SK-N-SH (cell line): ENCODE measurements around the gene ATCAY. TPM values are rescaled to one million over a fixed set of nuclear protein-coding genes. Genes with fewer than 3 reads are reported as not detected.

ENCODE experiments used
- CTCF ChIA-PET: fragments of 300-600, 350-600 bp; formaldehyde crosslinking; extraction: SDS; loops from one replicate; lab custom pipeline; 2021; lab: Yijun Ruan, JAX
- POLR2A ChIA-PET: fragments of 350-600 bp; sonication (Branson Sonifier 250); formaldehyde crosslinking; extraction: SDS; loops from one replicate; lab custom pipeline; 2020; ENCODE audit warnings: antibody characterized with exemption, inconsistent platforms; lab: Yijun Ruan, JAX
- DNase-seq: peaks from one replicate; pipeline ENCODE4 v3.0.0; 2012
- H2AFZ ChIP-seq: fragments of 200-600 bp; sonication (generic); 2 replicates; pipeline ENCODE4 v1.8.1; 2016; ENCODE audit warnings: antibody characterized with exemption, mild to moderate bottlenecking, low read depth
- H3F3A ChIP-seq: fragments of 200-600 bp; sonication (generic); replicated peaks from 2 replicates; pipeline ENCODE3; 2016; ENCODE audit warnings: antibody characterized with exemption, mild to moderate bottlenecking; ENCODE audit not compliant: insufficient read depth
- H3K27ac ChIP-seq, 2 experiments: fragments of 200-500 bp in 1 of 2; fragments of 200-600 bp in 1 of 2; sonication (Bioruptor generic) in 1 of 2; sonication (generic), shearing (Covaris generic) in 1 of 2; 2 replicates each; pipeline versions ENCODE4 v1.5.1 to v1.6.1; 2014 to 2016; ENCODE audit warnings: low read depth in 2 of 2, inconsistent platforms in 1 of 2, low read length in 1 of 2, mild to moderate bottlenecking in 1 of 2, mixed read lengths in 1 of 2
- H3K27me3 ChIP-seq: fragments of 200-600 bp; sonication (generic), shearing (Covaris generic); 2 replicates; pipeline ENCODE4 v1.6.1; 2016; ENCODE audit warnings: mixed run types; ENCODE audit not compliant: insufficient read depth
- H3K36me3 ChIP-seq, 2 experiments: fragments of 200-500 bp in 1 of 2; fragments of 200-600 bp in 1 of 2; sonication (Bioruptor generic) in 1 of 2; sonication (generic) in 1 of 2; replicated peaks in 1 of 2; 2 replicates each; pipeline versions ENCODE3 to v1.5.1; 2014 to 2016; ENCODE audit warnings: low read length in 1 of 2, mild to moderate bottlenecking in 1 of 2; ENCODE audit not compliant: insufficient read depth in 2 of 2, control insufficient read depth in 1 of 2
- H3K4me1 ChIP-seq, 2 experiments: fragments of 200-500 bp in 1 of 2; fragments of 200-600 bp in 1 of 2; sonication (Bioruptor generic) in 1 of 2; sonication (generic), shearing (Covaris generic) in 1 of 2; 2 replicates each; pipeline versions ENCODE4 v1.5.1 to v1.6.1; 2014 to 2016; ENCODE audit warnings: low read depth in 1 of 2, low read length in 1 of 2, mixed run types in 1 of 2; ENCODE audit not compliant: insufficient read depth in 2 of 2, control insufficient read depth in 1 of 2
- H3K4me2 ChIP-seq: fragments of 200-600 bp; sonication (generic), shearing (Covaris generic); 2 replicates; pipeline ENCODE4 v1.6.1; 2017; ENCODE audit warnings: mixed run types
- H3K4me3 ChIP-seq, 2 experiments: fragments of 200-500 bp in 1 of 2; fragments of 200-600 bp in 1 of 2; sonication (Bioruptor generic) in 1 of 2; sonication (generic), shearing (Covaris generic) in 1 of 2; 2 replicates each; pipeline versions ENCODE4 v1.5.1 to v1.8.1; 2014 to 2016; ENCODE audit warnings: low read depth in 2 of 2, inconsistent platforms in 1 of 2, low read length in 1 of 2, mild to moderate bottlenecking in 1 of 2, mixed read lengths in 1 of 2, moderate library complexity in 1 of 2
- H3K79me2 ChIP-seq: fragments of 200-600 bp; sonication (generic); 2 replicates; pipeline ENCODE4 v1.8.1; 2017; ENCODE audit warnings: mild to moderate bottlenecking; ENCODE audit not compliant: insufficient read depth
- H3K9ac ChIP-seq: fragments of 200-600 bp; sonication (generic); 2 replicates; pipeline ENCODE4 v1.6.1; 2017; ENCODE audit warnings: mixed run types
- H3K9me2 ChIP-seq: fragments of 200-600 bp; sonication (generic); 2 replicates; pipeline ENCODE4 v1.6.1; 2017; ENCODE audit warnings: mixed run types
- H3K9me3 ChIP-seq: fragments of 200-600 bp; sonication (generic); 2 replicates; pipeline ENCODE4 v1.6.1; 2017; ENCODE audit warnings: mixed run types, mild to moderate bottlenecking, moderate library complexity
- H4K20me1 ChIP-seq: fragments of 200-600 bp; sonication (generic); 2 replicates; pipeline ENCODE4 v1.6.1; 2017; ENCODE audit warnings: mild to moderate bottlenecking, mixed run types; ENCODE audit not compliant: insufficient read depth
- CHD2 ChIP-seq: fragments of 150-350 bp; IDR thresholded peaks from 2 replicates; pipeline ENCODE4 v1.6.1; 2018; ENCODE audit warnings: low read length; ENCODE audit not compliant: partially characterized antibody
- ELF1 ChIP-seq: IDR thresholded peaks from 2 replicates; pipeline ENCODE4 v1.4.0; 2012
- EZH2phosphoT487 ChIP-seq: fragments of 200-600 bp; sonication (generic); IDR thresholded peaks from 2 replicates; pipeline ENCODE4 v1.6.1; 2017; ENCODE audit warnings: low read depth, mixed run types, mild to moderate bottlenecking, antibody characterized with exemption, moderate library complexity, borderline replicate concordance
- FOXJ3 ChIP-seq: sonication (generic); formaldehyde crosslinking; IDR thresholded peaks from 2 replicates; pipeline ENCODE4 v1.5.1; 2020; ENCODE audit warnings: mild to moderate bottlenecking, missing genetic modification reagents
- GABPA ChIP-seq: IDR thresholded peaks from 2 replicates; pipeline ENCODE4 v1.4.0; 2012; ENCODE audit warnings: low read depth, mild to moderate bottlenecking
- IRF3 ChIP-seq: fragments of 150-350 bp; IDR thresholded peaks from 2 replicates; pipeline ENCODE4 v1.6.1; 2016; ENCODE audit warnings: mild to moderate bottlenecking, low read depth, low read length
- JUND ChIP-seq: IDR thresholded peaks from 2 replicates; pipeline ENCODE4 v1.4.0; 2012
- MAX ChIP-seq: IDR thresholded peaks from 2 replicates; pipeline ENCODE4 v1.4.0; 2012; ENCODE audit warnings: low read depth
- MEF2A ChIP-seq: IDR thresholded peaks from 2 replicates; pipeline ENCODE4 v1.4.0; 2012; ENCODE audit warnings: low read depth, borderline replicate concordance
- MXI1 ChIP-seq: IDR thresholded peaks from 2 replicates; pipeline ENCODE4 v1.6.1; 2012; ENCODE audit warnings: mild to moderate bottlenecking, low read depth, low read length, improper control_type of control experiment
- POLR2AphosphoS5 ChIP-seq: IDR thresholded peaks from 2 replicates; pipeline ENCODE4 v1.6.1; 2012; ENCODE audit warnings: low read depth, low read length
- RAD21 ChIP-seq: IDR thresholded peaks from 2 replicates; pipeline ENCODE4 v1.6.1; 2012; ENCODE audit warnings: mild to moderate bottlenecking, low read length
- RFX5 ChIP-seq: IDR thresholded peaks from 2 replicates; pipeline ENCODE4 v1.6.1; 2012; ENCODE audit warnings: mild to moderate bottlenecking, improper control_type of control experiment, low read length
- SIN3A ChIP-seq: IDR thresholded peaks from 2 replicates; pipeline ENCODE4 v1.6.1; 2012; ENCODE audit warnings: low read depth, mild to moderate bottlenecking, low read length, moderate library complexity, borderline replicate concordance
- SMC3 ChIP-seq: IDR thresholded peaks from 2 replicates; pipeline ENCODE4 v1.6.1; 2012; ENCODE audit warnings: low read depth, low read length, improper control_type of control experiment
- USF1 ChIP-seq: IDR thresholded peaks from 2 replicates; pipeline ENCODE4 v1.4.0; 2012; ENCODE audit warnings: low read depth, borderline replicate concordance
- YY1 ChIP-seq: IDR thresholded peaks from 2 replicates; pipeline ENCODE4 v1.4.0; 2012; ENCODE audit warnings: low read depth, mild to moderate bottlenecking
- ZBTB33 ChIP-seq: IDR thresholded peaks from 2 replicates; pipeline ENCODE4 v1.4.0; 2012; ENCODE audit warnings: low read depth, borderline replicate concordance
- WGBS: methylation state at CpG from one replicate; pipeline ENCODE4 v1.1.6; 2017; ENCODE audit warnings: low lambda C conversion rate; 5-methylcytosine and 5-hydroxymethylcytosine counted together
- polyA plus RNA-seq, 3 experiments: library from polyadenylated mRNA; depleted of rRNA; stranded (reverse); fragments of >200 nt; gene quantifications; 2 replicates each; pipeline ENCODE4 v1.2.3, GENCODE V29; 2012

Gene ATCAY
- 0.84 and 1.2 TPM in 2 replicates for polyA plus RNA-seq (2012; rRNA removed)
- polyA plus RNA-seq (2012; cell fraction: cytosol; rRNA removed) = 0.68 and 1.4 TPM in 2 replicates
- polyA plus RNA-seq (2012; cell fraction: nucleus; rRNA removed) = 0.48 and 0.67 TPM in 2 replicates

GRCh38 chr19:3880471-3881271 lies at the start of gene ATCAY:
ATCAY (plus strand) TSS chr19:3880685; CDS start chr19:3885768, 5,083 bp downstream.
- Histone ChIP-seq H3K27ac (peak within 1 kb of the TSS in 1 of 2 experiments; percentile 73; a peak in 2 of 4 replicates), H2AFZ (peak within 1 kb of the TSS; percentile 70; the same call in 1 of the 2 replicates), H3K9me2 (no peaks in the 10 kb centered on the region), H3K4me3 (peak within 1 kb of the TSS; percentile 46 to 60), H4K20me1 (no peaks in the 10 kb centered on the region), H3K9ac (0 out of 2 replicates have a peak within 1 kb of the TSS, but pooled peaks have one; percentile 14), H3F3A (peaks cover 3% of the 10 kb centered on the region), H3K4me2 (peak within 1 kb of the TSS; percentile 76), H3K79me2 (no peaks in the 10 kb centered on the region), H3K36me3 (no peaks in the 10 kb centered on the region), H3K27me3 (0 out of 2 replicates have a peak, but pooled peaks cover 5% of the 10 kb centered on the region), H3K4me1 (no peaks in the 10 kb centered on the region; a peak in 1 of 4 replicates), H3K9me3 (no peaks in the 10 kb centered on the region)
- 3% methylated on average over 19 of the region's 49 CpGs for WGBS
- ChIA-PET POLR2A (interaction anchor here (0.6 to 1.5 kb wide), 8 partner anchors 7 to 118 kb away, joined by 3 to 7 read pairs (median 4); partner anchors contain the start of genes EEF2 and MRPL54), CTCF (interaction anchor here (0.9 to 1.1 kb wide), 3 partner anchors 58 to 120 kb away, joined by 3 to 7 read pairs (median 3); no protein-coding TSS in a partner anchor)
- TF ChIP-seq ZBTB33 (no peak), POLR2AphosphoS5 (0 out of 2 replicates have a peak, but pooled peaks have one; percentile 19), YY1 (no peak), MXI1 (peak; percentile 39; the same call in 1 of the 2 replicates), GABPA (no peak), CHD2 (peak; percentile 13)
- peak; percentile 95 for DNase-seq

- CTCF ChIA-PET = interaction anchor here (3.6 kb wide), 1 partner anchor 10 kb away, joined by 22 read pairs; no protein-coding TSS in a partner anchor
- H3K4me2 ChIP-seq = no peak overlapping the region
- 71% methylated on average over 16 of the region's 19 CpGs for WGBS
- H3K36me3 ChIP-seq = no peaks in the 10 kb centered on the region
- no peak overlapping the region for H2AFZ ChIP-seq
- H3K9ac ChIP-seq = no peak overlapping the region
- H3K4me3 ChIP-seq = no peak overlapping the region
- no peaks in the 10 kb centered on the region for H3F3A ChIP-seq
- no peaks in the 10 kb centered on the region for H4K20me1 ChIP-seq
- no peaks in the 10 kb centered on the region; a peak in 1 of 4 replicates for H3K4me1 ChIP-seq
- peak; percentile 23 for DNase-seq
- peaks cover 9% of the 10 kb centered on the region for H3K27me3 ChIP-seq
- H3K27ac ChIP-seq = no peak overlapping the region
- no peaks in the 10 kb centered on the region for H3K79me2 ChIP-seq
- H3K9me2 ChIP-seq = no peaks in the 10 kb centered on the region
- POLR2A ChIA-PET = no interaction called here
- no peaks in the 10 kb centered on the region for H3K9me3 ChIP-seq
- TF ChIP-seq FOXJ3 (CRISPR knock-in tag) = no peak
- TF ChIP-seq MXI1 = no peak
- no peak for TF ChIP-seq RAD21
- TF ChIP-seq USF1 = no peak
- no peak for TF ChIP-seq SIN3A
- no peak for TF ChIP-seq ELF1
- TF ChIP-seq SMC3 = no peak
- no peak for TF ChIP-seq MEF2A
- TF ChIP-seq MAX = no peak
- no peak for TF ChIP-seq EZH2phosphoT487
- TF ChIP-seq IRF3 = no peak
- no peak for TF ChIP-seq CHD2
- TF ChIP-seq JUND = no peak
- TF ChIP-seq RFX5 = no peak
- no peak for TF ChIP-seq ZBTB33
Observed at GRCh38 chr19:3831601-3832000, 48.9 kb upstream of the ATCAY start.
